ENCODE results near the gene OR10H5.
"Not testable (repeated sequence)": the region's sequence is repeated elsewhere in the genome, so short reads cannot be mapped to it uniquely, and the experiment has no call there.

OR10H5 gene

DNA sequence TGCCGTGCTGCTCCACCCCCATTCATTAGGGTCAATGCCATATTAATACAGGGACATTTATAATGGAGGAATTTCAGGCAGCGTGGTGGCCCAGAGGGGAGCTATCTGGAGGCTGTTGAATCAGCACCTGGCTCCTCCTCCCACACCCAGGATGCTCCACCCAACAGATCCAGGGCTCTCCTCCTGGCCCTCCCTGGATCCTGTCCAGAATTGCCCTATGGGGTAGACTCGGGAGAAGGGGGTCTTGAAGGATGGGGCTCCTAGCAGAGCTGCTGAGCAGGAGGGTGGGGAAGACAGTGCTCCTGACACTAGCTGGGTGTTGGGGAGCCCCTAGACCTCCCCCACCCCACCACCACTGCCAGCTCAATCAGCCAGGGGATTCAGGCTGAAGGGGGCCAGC is 5.2 kb upstream of the OR10H5 start:
- Mint-ChIP-seq H3K4me3 (no peak overlapping the region), H3K4me1 (no peaks in the 10 kb centered on the region), H3K27me3 (peaks cover 3% of the 10 kb centered on the region), H3K9me3 (no peaks in the 10 kb centered on the region), H3K36me3 (ENCODE audit: low read depth) (no peaks in the 10 kb centered on the region), H3K27ac (no peak overlapping the region)
- DNase-seq, result no peak
- ATAC-seq, result no peak

DNA sequence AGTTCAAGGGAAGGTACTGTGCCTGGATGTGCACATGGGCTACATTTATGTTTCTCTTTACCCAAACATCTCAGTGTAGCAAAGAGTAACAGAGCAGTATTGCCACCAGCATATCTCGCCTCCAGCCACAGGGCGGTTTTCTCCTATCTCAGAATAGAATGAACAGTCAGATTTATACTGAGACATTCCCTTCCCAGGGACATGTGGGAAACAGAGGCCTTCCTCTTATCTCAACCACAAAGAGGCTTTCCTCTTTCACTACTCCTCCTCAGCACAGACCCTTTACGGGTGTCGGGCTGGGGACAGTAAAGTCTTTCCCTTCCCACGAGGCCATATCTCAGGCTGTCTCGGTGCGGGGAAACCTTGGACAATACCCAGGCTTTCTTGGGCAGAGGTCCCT is 4.6 kb upstream of the OR10H5 start:
- H3K27me3 Mint-ChIP-seq; ATAC-seq; H3K4me3 Mint-ChIP-seq; H3K9me3 Mint-ChIP-seq; H3K4me1 Mint-ChIP-seq; H3K27ac Mint-ChIP-seq; DNase-seq; H3K36me3 Mint-ChIP-seq (ENCODE audit: low read depth): not testable (repeated sequence)

DNA sequence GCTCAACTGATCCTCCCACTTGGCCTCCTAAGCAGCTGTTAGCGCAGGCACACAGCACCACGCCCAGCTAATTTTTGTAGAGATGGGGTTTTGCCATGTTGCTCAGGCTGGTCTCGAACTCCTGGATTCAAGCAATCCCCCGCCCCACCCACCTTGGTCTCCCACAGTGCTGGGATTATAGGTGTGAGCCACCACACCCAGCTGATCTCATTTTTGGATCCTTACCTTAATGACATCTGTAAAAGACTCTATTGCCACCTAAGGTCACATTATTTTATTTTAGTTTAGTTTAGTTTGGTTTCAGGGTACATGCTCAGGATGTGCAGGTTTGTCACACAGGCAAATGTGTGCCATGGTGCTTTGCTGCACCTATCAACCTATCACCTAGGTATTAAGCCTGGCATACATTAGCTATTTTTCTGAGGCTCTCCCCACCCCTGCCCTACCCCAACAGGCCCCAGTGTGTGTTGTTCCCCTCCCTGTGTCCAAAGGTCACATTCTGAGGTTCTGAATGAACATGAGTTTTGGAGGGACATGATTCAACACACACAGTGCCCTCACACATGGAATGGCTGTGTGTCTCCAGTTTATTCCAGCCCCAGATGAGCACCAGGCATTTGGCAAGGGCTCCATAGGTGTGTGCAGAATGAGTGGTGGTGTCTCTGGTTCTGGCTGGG is 1.3 kb downstream of the OR10H5 start:
- H3K27ac Mint-ChIP-seq, result no peak overlapping the region
- DNase-seq, result no peak
- H3K27me3 Mint-ChIP-seq, result peaks cover 13% of the 10 kb centered on the region
- no peaks in the 10 kb centered on the region for H3K4me1 Mint-ChIP-seq
- no peaks in the 10 kb centered on the region for H3K36me3 Mint-ChIP-seq (ENCODE audit: low read depth)
- no peaks in the 10 kb centered on the region for H3K9me3 Mint-ChIP-seq
- no peak for ATAC-seq
- no peak overlapping the region for H3K4me3 Mint-ChIP-seq

DNA sequence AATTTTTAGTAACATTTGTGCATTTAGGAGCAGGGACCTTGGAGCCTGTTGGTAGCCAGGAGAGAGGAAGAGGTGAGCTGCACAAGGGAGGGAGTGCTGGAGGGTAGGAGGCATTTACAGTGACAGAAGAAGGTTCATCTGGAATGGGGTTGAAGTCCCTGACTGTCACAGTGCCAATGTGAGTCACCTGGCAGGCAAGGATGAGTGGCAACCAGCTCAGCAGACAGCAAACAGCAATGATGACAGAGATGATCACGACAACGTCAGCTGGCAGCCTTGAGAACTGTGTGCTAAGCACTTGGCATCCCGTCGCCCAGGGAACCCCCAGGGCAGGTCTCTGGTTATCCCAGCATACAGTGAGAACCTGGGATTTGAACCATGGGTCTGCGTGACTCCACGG is 2.6 kb downstream of the OR10H5 start:
- no peaks in the 10 kb centered on the region for H3K4me1 Mint-ChIP-seq
- DNase-seq (no peak), ATAC-seq (no peak)
- H3K27ac Mint-ChIP-seq, result no peak overlapping the region
- no peaks in the 10 kb centered on the region for H3K36me3 Mint-ChIP-seq (ENCODE audit: low read depth)
- H3K27me3 Mint-ChIP-seq, result peaks cover 16% of the 10 kb centered on the region
- H3K9me3 Mint-ChIP-seq, result no peaks in the 10 kb centered on the region
- no peak overlapping the region for H3K4me3 Mint-ChIP-seq

DNA sequence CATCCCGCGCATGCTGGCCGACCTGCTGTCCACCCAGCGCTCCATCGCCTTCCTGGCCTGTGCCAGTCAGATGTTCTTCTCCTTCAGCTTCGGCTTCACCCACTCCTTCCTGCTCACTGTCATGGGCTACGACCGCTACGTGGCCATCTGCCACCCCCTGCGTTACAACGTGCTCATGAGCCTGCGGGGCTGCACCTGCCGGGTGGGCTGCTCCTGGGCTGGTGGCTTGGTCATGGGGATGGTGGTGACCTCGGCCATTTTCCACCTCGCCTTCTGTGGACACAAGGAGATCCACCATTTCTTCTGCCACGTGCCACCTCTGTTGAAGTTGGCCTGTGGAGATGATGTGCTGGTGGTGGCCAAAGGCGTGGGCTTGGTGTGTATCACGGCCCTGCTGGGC is 6.8 kb downstream of the OR10H5 start:
- H3K4me3 Mint-ChIP-seq; H3K27me3 Mint-ChIP-seq; H3K4me1 Mint-ChIP-seq; DNase-seq; ATAC-seq; H3K27ac Mint-ChIP-seq; H3K9me3 Mint-ChIP-seq; H3K36me3 Mint-ChIP-seq (ENCODE audit: low read depth): not testable (repeated sequence)

DNA sequence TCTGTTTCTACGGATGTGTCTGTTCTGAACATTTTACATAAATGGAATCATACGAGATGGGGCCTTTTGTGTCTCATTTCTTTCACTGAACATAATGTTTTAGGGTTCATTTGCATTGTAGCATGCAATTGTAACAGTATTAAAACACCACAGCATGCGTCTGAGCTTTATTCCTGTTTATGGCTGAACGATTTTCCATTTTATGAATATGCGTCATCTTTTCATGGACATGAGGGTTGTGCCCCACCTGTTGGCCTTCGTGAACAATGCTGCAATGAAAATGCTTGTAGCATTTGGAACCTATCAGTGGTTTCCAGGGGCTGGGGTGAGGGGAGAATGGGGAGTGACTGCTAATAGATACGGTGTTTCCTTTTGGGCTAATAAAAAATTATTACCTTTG is 22.9 kb downstream of the OR10H5 start:
- H3K4me3 Mint-ChIP-seq, result no peak overlapping the region
- no peaks in the 10 kb centered on the region for H3K9me3 Mint-ChIP-seq
- no peak overlapping the region for H3K27ac Mint-ChIP-seq
- peaks cover 7% of the 10 kb centered on the region for H3K4me1 Mint-ChIP-seq
- H3K27me3 Mint-ChIP-seq, result peaks cover 14% of the 10 kb centered on the region
- no peaks in the 10 kb centered on the region for H3K36me3 Mint-ChIP-seq (ENCODE audit: low read depth)
- DNase-seq (no peak), ATAC-seq (no peak)

DNA sequence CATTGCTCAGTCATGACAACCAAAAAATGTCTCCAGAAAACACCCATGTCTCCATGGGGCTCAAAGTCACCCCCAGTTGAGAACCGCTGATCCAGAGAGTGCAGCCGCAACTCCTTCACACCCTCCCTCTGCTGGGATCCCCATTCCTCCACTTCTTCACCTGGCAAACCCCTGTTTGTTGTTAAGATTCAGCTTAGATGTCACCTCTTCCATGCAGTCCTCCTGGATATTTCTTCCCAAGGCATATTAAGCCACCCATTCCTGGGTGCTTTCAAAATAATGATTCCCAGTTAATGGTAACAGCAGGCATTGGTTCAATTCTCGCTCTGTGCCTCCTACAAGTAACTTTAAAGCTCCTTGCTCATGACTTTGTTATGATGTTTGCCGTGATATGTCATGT is 24.0 kb downstream of the OR10H5 start:
- H3K4me1 Mint-ChIP-seq, result peaks cover 7% of the 10 kb centered on the region
- ATAC-seq, result no peak
- peaks cover 14% of the 10 kb centered on the region for H3K27me3 Mint-ChIP-seq
- no peaks in the 10 kb centered on the region for H3K9me3 Mint-ChIP-seq
- H3K36me3 Mint-ChIP-seq (ENCODE audit: low read depth), result no peaks in the 10 kb centered on the region
- H3K4me3 Mint-ChIP-seq, result no peak overlapping the region
- no peak overlapping the region for H3K27ac Mint-ChIP-seq
- no peak for DNase-seq

DNA sequence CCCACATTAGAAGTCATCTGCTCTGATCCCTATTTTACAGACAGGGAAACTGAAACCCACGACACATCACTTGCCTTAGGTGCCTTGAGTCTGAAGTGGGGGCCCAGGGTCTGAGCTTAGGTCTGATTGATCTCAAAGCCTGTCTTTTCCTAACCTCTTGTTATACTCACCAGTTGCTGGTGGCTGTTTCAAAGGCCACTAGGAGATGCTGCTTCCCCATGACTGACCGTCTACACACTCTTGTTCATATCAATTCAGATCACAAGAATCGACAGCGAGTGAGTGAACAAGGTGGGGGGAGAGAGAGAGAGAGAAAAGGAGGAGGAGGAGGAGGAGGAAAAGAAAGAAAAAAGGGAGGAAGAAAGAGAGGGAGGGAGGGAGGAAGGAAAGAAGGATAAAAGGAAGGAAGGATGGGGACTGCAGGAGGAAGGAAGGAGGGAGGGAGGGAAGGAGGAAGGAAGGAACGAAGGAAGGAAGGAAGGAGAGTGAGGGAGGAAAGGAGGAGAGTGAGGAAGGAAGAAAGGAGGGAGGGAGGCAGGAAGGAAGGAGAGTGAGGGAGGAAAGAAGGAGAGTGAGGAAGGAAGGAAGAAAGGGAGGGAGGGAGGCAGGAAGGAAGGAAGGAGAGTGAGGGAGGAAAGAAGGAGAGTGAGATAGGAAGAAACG is 24.7 kb downstream of the OR10H5 start:
- ATAC-seq, result peak; percentile 30
- Mint-ChIP-seq H3K4me3 (no peak overlapping the region), H3K9me3 (no peaks in the 10 kb centered on the region), H3K27me3 (peaks cover 14% of the 10 kb centered on the region), H3K4me1 (peaks cover 7% of the 10 kb centered on the region), H3K36me3 (ENCODE audit: low read depth) (no peaks in the 10 kb centered on the region), H3K27ac (no peak overlapping the region)
- DNase-seq, result peak; percentile 7

DNA sequence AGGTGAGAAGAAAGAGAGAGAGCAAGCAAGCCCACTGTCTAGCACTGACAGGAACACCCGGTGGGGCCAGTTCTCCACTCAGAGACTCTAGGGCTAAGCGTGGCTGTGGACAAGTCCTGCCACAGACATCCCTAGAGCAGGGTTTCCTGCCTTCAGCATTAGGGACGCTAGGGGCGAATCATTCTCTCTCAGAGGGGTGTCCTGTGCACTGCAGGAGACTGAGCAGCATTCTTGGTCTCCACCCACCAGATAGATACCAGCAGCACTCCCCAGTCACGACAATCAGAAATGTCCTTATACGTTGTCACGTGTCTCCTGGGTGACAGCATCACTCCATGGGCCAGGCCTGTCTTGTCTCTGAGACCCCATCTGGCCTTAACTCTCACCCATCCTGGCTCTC is 26.5 kb downstream of the OR10H5 start:
- DNase-seq (no peak), ATAC-seq (no peak)
- Mint-ChIP-seq H3K27ac (no peak overlapping the region), H3K9me3 (no peaks in the 10 kb centered on the region), H3K4me3 (no peak overlapping the region), H3K27me3 (peaks cover 11% of the 10 kb centered on the region), H3K36me3 (ENCODE audit: low read depth) (no peaks in the 10 kb centered on the region), H3K4me1 (peaks cover 7% of the 10 kb centered on the region)

DNA sequence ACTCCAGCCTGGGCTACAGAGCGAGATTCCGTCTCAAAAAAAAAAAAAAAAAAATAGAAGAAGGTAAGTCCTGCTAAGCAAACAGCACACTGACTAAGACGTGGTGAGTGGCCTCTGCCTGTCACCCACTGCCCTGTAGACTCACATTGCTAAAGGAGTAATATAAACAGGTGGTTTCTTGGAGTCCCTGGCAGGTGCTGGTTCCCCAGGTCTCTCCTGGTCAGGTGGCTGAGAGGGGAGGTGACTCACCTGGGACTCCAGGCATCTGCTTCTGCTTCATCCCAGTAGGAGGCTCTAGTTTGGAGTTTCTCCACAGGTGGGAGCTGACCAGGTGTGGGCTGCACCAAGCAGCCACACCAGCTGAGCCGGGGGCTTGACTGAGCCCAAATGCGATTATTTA is 27.8 kb downstream of the OR10H5 start, which contains the start of gene OR10H1:
Gene OR10H1 (minus strand): TSS at position 359 of the 400 bp plus-strand sequence. CDS start 7,627 bp downstream, outside the sequence.
- Mint-ChIP-seq H3K9me3 (no peaks in the 10 kb centered on the region), H3K4me3 (no peak within 1 kb of the TSS), H3K4me1 (peaks cover 7% of the 10 kb centered on the region), H3K36me3 (ENCODE audit: low read depth) (no peaks in the 10 kb centered on the region), H3K27ac (no peak within 1 kb of the TSS), H3K27me3 (peaks cover 11% of the 10 kb centered on the region)
- ATAC-seq, result no peak
- no peak for DNase-seq

DNA sequence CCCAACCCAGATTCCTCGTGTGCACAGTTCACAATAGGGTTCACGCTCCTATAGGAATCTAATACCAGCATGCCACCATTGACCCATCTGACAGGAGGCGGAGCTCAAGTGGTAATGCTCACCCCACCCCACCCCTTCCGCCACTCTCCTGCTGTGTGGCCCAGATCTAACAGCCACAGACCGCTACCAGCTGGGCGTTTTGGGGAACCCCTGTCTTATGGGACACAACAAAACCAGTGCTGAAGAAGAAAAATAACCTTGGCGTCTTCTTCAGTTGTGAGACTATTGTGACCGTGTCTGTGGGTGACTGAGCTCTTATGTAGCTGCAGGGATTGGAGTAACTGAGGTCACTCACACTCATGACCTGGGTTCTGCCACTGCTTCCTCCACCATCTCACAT is 33.2 kb downstream of the OR10H5 start:
- Mint-ChIP-seq H3K9me3 (no peaks in the 10 kb centered on the region), H3K4me1 (no peaks in the 10 kb centered on the region), H3K4me3 (no peak overlapping the region), H3K27ac (no peak overlapping the region), H3K27me3 (no peaks in the 10 kb centered on the region), H3K36me3 (ENCODE audit: low read depth) (no peaks in the 10 kb centered on the region)
- no peak for ATAC-seq
- no peak for DNase-seq

DNA sequence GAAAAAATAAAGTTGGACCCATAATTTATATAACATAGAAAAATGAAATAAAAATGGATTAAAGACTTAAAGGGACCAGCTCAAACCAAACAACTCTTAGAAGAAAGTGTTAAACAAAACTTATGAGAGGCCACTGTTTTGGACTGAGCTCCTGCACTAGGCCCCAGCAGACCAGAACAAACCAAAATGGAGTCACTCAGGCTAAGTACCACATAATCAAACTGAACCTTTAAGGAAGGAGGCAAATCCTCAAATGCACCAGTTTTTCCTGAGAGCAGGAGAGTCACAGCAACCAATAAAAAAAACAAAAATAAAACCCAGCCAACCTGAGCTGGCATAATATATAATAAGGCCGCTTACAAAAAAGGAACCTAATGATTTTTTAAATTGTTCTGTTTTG is 38.3 kb downstream of the OR10H5 start:
- DNase-seq (no peak), ATAC-seq (no peak)
- no peaks in the 10 kb centered on the region for H3K9me3 Mint-ChIP-seq
- H3K4me3 Mint-ChIP-seq, result no peak overlapping the region
- H3K27me3 Mint-ChIP-seq, result no peaks in the 10 kb centered on the region
- no peaks in the 10 kb centered on the region for H3K4me1 Mint-ChIP-seq
- no peaks in the 10 kb centered on the region for H3K36me3 Mint-ChIP-seq (ENCODE audit: low read depth)
- H3K27ac Mint-ChIP-seq, result peak overlapping the region; percentile 43

DNA sequence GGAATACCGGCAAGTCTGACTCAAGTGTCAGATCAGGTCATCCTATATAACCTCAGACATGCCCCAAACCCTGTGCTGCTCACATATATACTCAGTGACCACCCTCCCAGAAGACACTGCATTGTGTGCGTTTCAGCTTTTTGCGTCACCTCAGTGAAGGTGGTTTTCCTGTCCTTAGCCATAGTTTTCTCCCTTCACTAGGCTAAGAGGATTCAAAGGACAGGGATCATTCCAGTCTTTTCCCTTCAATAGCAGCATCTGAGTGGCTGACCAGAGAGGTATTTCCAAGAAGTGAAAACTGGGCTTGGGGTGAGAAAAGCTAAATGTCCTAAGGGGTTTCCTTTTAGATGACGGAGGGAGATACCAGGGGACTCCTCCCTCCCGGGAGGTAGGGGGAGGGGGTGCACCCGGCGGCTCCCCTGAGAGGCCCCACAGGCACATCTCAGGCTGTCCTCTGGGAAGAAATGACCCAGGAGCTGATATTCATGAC is 40.7 kb downstream of the OR10H5 start:
- H3K4me3 Mint-ChIP-seq, result no peak overlapping the region
- ATAC-seq, result no peak
- no peaks in the 10 kb centered on the region for H3K4me1 Mint-ChIP-seq
- H3K27ac Mint-ChIP-seq, result no peak overlapping the region
- no peaks in the 10 kb centered on the region for H3K36me3 Mint-ChIP-seq (ENCODE audit: low read depth)
- no peaks in the 10 kb centered on the region for H3K9me3 Mint-ChIP-seq
- no peaks in the 10 kb centered on the region for H3K27me3 Mint-ChIP-seq
- DNase-seq, result no peak

DNA sequence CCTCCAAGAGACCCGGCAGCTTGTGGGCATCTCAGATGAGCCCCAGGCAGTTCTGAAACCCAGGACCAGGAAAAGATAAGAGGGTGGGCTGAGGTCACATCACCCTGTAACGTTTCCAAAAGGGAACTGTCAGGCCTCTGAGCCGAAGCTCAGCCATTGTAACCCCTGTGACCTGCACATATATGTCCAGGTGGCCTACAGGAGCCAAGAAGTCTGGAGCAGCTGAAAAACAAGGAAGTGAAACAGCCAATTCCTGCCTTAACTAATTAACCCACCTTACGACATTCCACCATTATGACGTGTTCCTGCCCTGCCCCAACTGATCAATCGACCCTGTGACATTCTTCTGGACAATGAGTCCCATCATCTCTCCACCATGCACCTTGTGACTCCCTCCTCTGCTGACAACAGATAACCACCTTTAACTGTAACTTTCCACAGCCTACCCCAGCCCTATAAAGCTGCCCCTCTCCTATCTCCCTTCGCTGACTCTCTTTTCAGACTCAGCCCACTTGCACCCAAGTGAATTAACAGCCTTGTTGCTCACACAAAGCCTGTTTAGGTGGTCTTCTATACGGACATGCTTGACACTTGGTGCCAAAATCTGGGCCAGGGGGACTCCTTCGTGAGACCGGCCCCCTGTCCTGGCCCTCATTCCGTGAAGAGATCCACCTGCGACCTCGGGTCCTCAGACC is 41.3 kb downstream of the OR10H5 start:
- H3K27me3 Mint-ChIP-seq; H3K27ac Mint-ChIP-seq; H3K9me3 Mint-ChIP-seq; H3K36me3 Mint-ChIP-seq (ENCODE audit: low read depth); ATAC-seq; H3K4me1 Mint-ChIP-seq; DNase-seq; H3K4me3 Mint-ChIP-seq: not testable (repeated sequence)

DNA sequence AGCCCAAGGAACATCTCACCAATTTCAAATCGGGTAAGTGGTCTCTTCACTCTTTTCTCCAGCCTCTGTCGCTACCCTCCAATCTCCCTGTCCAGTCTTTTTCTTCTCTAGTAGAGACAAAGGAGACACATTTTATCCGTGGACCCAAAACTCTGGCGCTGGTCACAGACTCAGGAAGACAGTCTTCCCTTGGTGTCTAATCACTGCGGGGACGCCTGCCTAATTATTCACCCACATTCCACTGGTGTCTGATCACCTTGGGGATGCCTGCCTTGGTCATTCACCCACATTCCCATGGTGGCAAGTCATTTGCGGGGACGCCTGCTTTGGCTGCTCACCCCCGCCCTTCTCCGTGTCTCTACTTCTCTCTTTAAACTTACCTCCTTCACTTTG is 41.8 kb downstream of the OR10H5 start:
- H3K4me3 Mint-ChIP-seq, result no peak overlapping the region
- no peaks in the 10 kb centered on the region for H3K9me3 Mint-ChIP-seq
- H3K36me3 Mint-ChIP-seq (ENCODE audit: low read depth), result no peaks in the 10 kb centered on the region
- no peak for ATAC-seq
- no peak overlapping the region for H3K27ac Mint-ChIP-seq
- no peaks in the 10 kb centered on the region for H3K4me1 Mint-ChIP-seq
- no peaks in the 10 kb centered on the region for H3K27me3 Mint-ChIP-seq
- no peak for DNase-seq
